ENCODE data around the gene CAT. TPM values are rescaled to one million over a fixed set of nuclear protein-coding genes. Genes with fewer than 3 reads are reported as not detected.

Gene CAT
- total RNA-seq, 4 donors from 2014 or later: 107 to 150 (median 128) TPM

DNA sequence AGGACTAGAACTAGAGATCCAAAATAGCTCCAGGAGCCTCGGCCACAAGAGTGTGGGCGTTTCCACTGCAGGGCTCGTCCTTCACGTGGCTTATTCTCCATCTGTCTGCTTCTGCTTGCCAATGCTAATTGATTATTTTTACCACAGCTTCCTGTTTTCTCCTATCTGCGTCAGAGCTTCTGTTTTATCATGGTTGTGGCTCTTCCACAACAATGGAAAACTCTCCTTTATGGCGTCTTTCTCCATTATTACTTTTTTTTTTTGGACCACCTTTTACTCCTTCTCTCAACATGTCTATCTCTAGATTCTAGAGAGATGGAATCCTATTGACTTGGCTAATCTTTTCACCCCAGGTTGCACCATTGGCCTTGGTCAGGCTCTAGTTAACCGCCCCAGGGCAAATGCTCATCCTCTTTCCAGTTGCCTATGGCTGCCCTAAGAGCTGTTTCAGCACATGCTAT lies 25.9 kb downstream of the CAT start:
- DNase-seq (no peak), ATAC-seq (no peak)
- Histone ChIP-seq H3K4me3 (no peak overlapping the region), H3K27me3 (no peaks in the 10 kb centered on the region), H3K27ac (no peak overlapping the region), H3K36me3 (peaks cover 0 to 81% of the 10 kb centered on the region in 2 donors), H3K9me3 (no peaks in the 10 kb centered on the region), H3K4me1 (no peaks in the 10 kb centered on the region)
- in situ Hi-C loops (cut with MboI; ENCODE audit: low sequenced_read_pairs in 4 of 4) (no loop called here), intact Hi-C loops (cut with DNase I; ENCODE audit: low total_unique reads) (no loop called here)
- TF ChIP-seq, protein P1, sequence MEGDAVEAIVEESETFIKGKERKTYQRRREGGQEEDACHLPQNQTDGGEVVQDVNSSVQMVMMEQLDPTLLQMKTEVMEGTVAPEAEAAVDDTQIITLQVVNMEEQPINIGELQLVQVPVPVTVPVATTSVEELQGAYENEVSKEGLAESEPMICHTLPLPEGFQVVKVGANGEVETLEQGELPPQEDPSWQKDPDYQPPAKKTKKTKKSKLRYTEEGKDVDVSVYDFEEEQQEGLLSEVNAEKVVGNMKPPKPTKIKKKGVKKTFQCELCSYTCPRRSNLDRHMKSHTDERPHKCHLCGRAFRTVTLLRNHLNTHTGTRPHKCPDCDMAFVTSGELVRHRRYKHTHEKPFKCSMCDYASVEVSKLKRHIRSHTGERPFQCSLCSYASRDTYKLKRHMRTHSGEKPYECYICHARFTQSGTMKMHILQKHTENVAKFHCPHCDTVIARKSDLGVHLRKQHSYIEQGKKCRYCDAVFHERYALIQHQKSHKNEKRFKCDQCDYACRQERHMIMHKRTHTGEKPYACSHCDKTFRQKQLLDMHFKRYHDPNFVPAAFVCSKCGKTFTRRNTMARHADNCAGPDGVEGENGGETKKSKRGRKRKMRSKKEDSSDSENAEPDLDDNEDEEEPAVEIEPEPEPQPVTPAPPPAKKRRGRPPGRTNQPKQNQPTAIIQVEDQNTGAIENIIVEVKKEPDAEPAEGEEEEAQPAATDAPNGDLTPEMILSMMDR (IDR thresholded peaks at IDR 0.05 in 4 of 5, conservative IDR thresholded peaks at IDR 0.05 in 1 of 5): no peak
- TF ChIP-seq POLR2A (IDR thresholded peaks at IDR 0.05): no peak

DNA sequence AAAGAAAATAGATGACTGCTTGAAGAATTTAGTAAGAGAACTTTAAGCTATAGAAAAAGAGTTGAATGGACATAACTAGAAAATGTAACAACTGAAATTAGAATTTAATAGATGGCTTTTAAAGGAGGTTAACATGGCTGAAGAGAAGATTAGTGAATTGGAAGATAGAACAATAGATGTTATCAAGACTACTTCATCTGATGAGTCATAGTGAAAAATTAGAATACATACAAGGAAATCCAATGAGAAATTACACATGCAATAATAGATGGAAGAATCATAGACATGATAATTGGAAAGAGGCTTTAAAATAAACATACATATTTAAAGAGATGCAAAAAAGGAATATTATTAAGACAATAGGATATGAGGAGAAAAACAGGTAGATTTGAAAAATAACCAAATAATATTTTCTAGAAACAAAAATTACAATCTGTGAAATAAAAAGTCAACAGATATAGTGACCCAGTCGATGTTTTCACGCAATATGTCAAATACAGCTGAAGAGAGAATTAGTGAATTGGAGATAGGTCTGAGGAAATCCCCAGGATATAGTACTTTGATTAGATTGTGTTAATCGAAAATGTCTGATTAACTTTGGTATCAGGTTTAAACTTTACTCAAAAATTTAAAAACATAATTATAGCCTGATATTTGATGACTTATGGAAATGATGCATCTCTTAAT lies 28.2 kb downstream of the CAT start:
- Histone ChIP-seq H3K36me3 (peaks cover 0 to 84% of the 10 kb centered on the region in 2 donors), H3K27ac (no peak overlapping the region), H3K4me3 (no peak overlapping the region), H3K4me1 (no peaks in the 10 kb centered on the region), H3K27me3 (no peaks in the 10 kb centered on the region), H3K9me3 (no peaks in the 10 kb centered on the region)
- ATAC-seq (no peak), DNase-seq (no peak)
- in situ Hi-C loops (cut with MboI; ENCODE audit: low sequenced_read_pairs in 4 of 4) (no loop called here), intact Hi-C loops (cut with DNase I; ENCODE audit: low total_unique reads) (no loop called here)
- TF ChIP-seq POLR2A (IDR thresholded peaks at IDR 0.05): no peak
- TF ChIP-seq, protein P1 (IDR thresholded peaks at IDR 0.05 in 4 of 5, conservative IDR thresholded peaks at IDR 0.05 in 1 of 5): no peak

DNA sequence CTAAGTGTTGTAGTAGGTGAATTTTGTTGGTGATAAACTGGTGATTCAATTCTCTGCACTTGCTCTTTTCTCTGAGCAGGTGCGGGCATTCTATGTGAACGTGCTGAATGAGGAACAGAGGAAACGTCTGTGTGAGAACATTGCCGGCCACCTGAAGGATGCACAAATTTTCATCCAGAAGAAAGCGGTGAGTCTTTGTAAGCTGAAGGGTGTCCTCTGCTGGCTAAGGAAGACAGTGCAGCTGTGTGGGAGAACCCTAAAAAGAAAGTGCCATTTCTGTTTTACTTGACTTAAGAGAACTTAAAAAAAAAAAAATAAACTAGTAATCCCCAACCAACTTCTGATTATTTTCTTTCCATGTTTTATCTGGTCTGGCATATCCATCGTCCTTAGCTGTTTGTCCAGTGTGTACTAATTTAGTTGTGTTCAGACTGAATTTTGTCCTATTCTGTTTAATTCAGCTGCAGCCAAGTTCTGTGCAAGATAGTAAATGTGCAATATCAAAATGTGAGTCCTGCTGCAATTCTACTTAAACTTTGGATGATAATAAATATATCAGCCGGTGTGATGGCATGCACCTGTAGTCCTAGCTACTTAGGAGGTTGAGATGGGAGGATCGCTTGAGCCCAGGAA lies 29.6 kb downstream of the CAT start:
- Histone ChIP-seq H3K4me3 (no peak overlapping the region), H3K4me1 (no peaks in the 10 kb centered on the region), H3K36me3 (peaks cover 0 to 84% of the 10 kb centered on the region in 2 donors), H3K27ac (no peak overlapping the region), H3K27me3 (no peaks in the 10 kb centered on the region), H3K9me3 (no peaks in the 10 kb centered on the region)
- TF ChIP-seq POLR2A (IDR thresholded peaks at IDR 0.05): no peak
- TF ChIP-seq, protein P1 (IDR thresholded peaks at IDR 0.05 in 4 of 5, conservative IDR thresholded peaks at IDR 0.05 in 1 of 5): peak in 4 of 5 experiments; percentile 39 to 61 (median 52)
- intact Hi-C loops (cut with DNase I; ENCODE audit: low total_unique reads) (loop anchor here (2.0 kb wide), 1 partner anchor 30 kb away; the partner anchor contains the start of gene CAT), in situ Hi-C loops (cut with MboI; ENCODE audit: low sequenced_read_pairs in 4 of 4) (no loop called here)
- no peak for ATAC-seq
- no peak for DNase-seq

DNA sequence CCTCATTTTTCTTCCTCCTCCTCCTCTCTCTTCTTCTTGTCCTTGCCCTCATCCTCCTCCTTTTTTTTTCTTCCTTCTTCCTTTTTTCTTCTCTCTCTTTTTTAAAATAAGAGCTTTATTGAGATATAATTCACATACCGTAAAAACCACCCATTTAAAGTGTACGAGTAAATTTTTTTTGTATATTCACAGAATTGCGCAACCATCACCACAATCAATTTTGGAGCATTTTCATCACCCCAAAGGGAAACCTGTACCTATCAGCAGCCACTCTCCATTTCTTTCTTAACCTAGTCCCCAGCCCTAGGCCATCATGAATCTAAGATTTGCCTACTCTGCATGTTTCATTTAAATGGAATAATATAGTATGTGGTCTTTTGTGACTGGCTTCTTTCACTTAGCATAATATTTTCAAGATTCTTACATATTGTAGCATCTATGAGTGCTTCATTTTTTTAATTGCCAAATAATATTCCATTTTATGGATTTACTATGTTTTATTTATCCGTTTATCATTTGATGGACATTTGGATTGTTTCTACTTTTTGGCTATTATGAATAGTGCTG lies 35.0 kb downstream of the CAT start:
- no peak for DNase-seq
- intact Hi-C loops (cut with DNase I; ENCODE audit: low total_unique reads): loop anchor here (2.0 kb wide), 1 partner anchor 163 kb away; no protein-coding TSS in a partner anchor
- Histone ChIP-seq H3K27me3 (no peaks in the 10 kb centered on the region), H3K4me1 (peaks cover 6 to 8% of the 10 kb centered on the region in 2 donors), H3K9me3 (no peaks in the 10 kb centered on the region), H3K36me3 (peaks cover 0 to 48% of the 10 kb centered on the region in 2 donors), H3K27ac (peak overlapping the region in 2 of 4 donors; percentile 77 to 85), H3K4me3 (no peak overlapping the region)
- TF ChIP-seq, protein P1 (IDR thresholded peaks at IDR 0.05 in 4 of 5, conservative IDR thresholded peaks at IDR 0.05 in 1 of 5): no peak
- no peak for TF ChIP-seq POLR2A (IDR thresholded peaks at IDR 0.05)
- no peak for ATAC-seq
- in situ Hi-C loops (cut with MboI; ENCODE audit: low sequenced_read_pairs in 4 of 4): no loop called here

Measured in gastrocnemius medialis (tissue), 4 donors.